Ishikawa (cell line): ENCODE measurements around the gene CCAR1.

Experiments used
- CEBPB ChIP-seq: IDR thresholded peaks from 2 replicates; pipeline ENCODE4 v1.6.1; 2012
- CREB1 ChIP-seq: IDR thresholded peaks from 2 replicates; pipeline ENCODE4 v1.6.1; 2012; ENCODE audit warnings: low read depth
- EGR1 ChIP-seq: IDR thresholded peaks from 2 replicates; pipeline ENCODE4 v1.6.1; 2012
- EP300 ChIP-seq: IDR thresholded peaks from 2 replicates; pipeline ENCODE4 v1.6.1; 2012; ENCODE audit warnings: borderline replicate concordance
- FOXM1 ChIP-seq: IDR thresholded peaks from 2 replicates; pipeline ENCODE4 v1.6.1; 2012; ENCODE audit warnings: low read depth, borderline replicate concordance
- MAX ChIP-seq: IDR thresholded peaks from 2 replicates; pipeline ENCODE4 v1.6.1; 2012
- NFIC ChIP-seq: IDR thresholded peaks from 2 replicates; pipeline ENCODE4 v1.6.1; 2012
- RAD21 ChIP-seq: IDR thresholded peaks from 2 replicates; pipeline ENCODE4 v1.6.1; 2012; ENCODE audit warnings: low read depth
- REST ChIP-seq: IDR thresholded peaks from 2 replicates; pipeline ENCODE4 v1.6.1; 2012; ENCODE audit warnings: low read depth, mild to moderate bottlenecking
- TAF1 ChIP-seq: IDR thresholded peaks from 2 replicates; pipeline ENCODE4 v1.6.1; 2012; ENCODE audit warnings: low read depth, mild to moderate bottlenecking
- TCF12 ChIP-seq: IDR thresholded peaks from 2 replicates; pipeline ENCODE4 v1.6.1; 2012; ENCODE audit warnings: low read depth
- TEAD4 ChIP-seq: IDR thresholded peaks from 2 replicates; pipeline ENCODE4 v1.6.1; 2012
- USF1 ChIP-seq: IDR thresholded peaks from 2 replicates; pipeline ENCODE4 v1.6.1; 2012
- YY1 ChIP-seq: IDR thresholded peaks from 2 replicates; pipeline ENCODE4 v1.6.1; 2012; ENCODE audit warnings: low read depth
- ZBTB7A ChIP-seq: IDR thresholded peaks from 2 replicates; pipeline ENCODE4 v1.6.1; 2012; ENCODE audit warnings: low read depth

Gene CCAR1

GRCh38 chr10:68727146-68727545, 6.1 kb downstream of the CCAR1 start:
- no peak for TF ChIP-seq USF1
- no peak for TF ChIP-seq REST
- TF ChIP-seq TCF12, result no peak
- TF ChIP-seq EGR1, result no peak
- TF ChIP-seq FOXM1, result no peak
- TF ChIP-seq NFIC, result no peak

- TF ChIP-seq TCF12, result no peak
- TF ChIP-seq CREB1, result no peak
- no peak for TF ChIP-seq EP300
- no peak for TF ChIP-seq EGR1
- no peak for TF ChIP-seq NFIC
These were observed 11.6 kb downstream of the CCAR1 start for GRCh38 chr10:68732651-68733050.

GRCh38 chr10:68734349-68734748, 13.3 kb downstream of the CCAR1 start:
- no peak for TF ChIP-seq TEAD4
- TF ChIP-seq TAF1, result no peak
- no peak for TF ChIP-seq EP300
- TF ChIP-seq TCF12, result no peak
- TF ChIP-seq ZBTB7A, result no peak
- TF ChIP-seq EGR1, result no peak
- no peak for TF ChIP-seq FOXM1
- TF ChIP-seq YY1, result no peak
- no peak for TF ChIP-seq USF1
- TF ChIP-seq CEBPB, result no peak
- TF ChIP-seq MAX, result no peak
- TF ChIP-seq NFIC, result no peak
- no peak for TF ChIP-seq REST

- TF ChIP-seq TCF12, result no peak
- no peak for TF ChIP-seq TEAD4
- TF ChIP-seq TAF1, result no peak
- no peak for TF ChIP-seq ZBTB7A
- no peak for TF ChIP-seq YY1
- no peak for TF ChIP-seq CEBPB
- no peak for TF ChIP-seq RAD21
- no peak for TF ChIP-seq CREB1
- TF ChIP-seq NFIC, result no peak
- TF ChIP-seq FOXM1, result no peak
- TF ChIP-seq EP300, result no peak
- no peak for TF ChIP-seq MAX
- TF ChIP-seq USF1, result no peak
- no peak for TF ChIP-seq EGR1
- no peak for TF ChIP-seq REST
These were observed 14.1 kb downstream of the CCAR1 start for GRCh38 chr10:68735119-68735518.

GRCh38 chr10:68742397-68742796, 21.4 kb downstream of the CCAR1 start:
- TF ChIP-seq TCF12 (no peak), RAD21 (no peak), USF1 (no peak), EGR1 (no peak), MAX (no peak), EP300 (no peak), CREB1 (no peak)
